HG03565 (cell line): ENCODE results near the gene PLEKHA1.
A peak's percentile ranks its signal among the peaks of the same experiment; 100 is the strongest.

ENCODE experiments used
- ATAC-seq: cut with Tn5 transposase; IDR thresholded peaks from one replicate; pipeline ENCODE4 v1.9.1; 2021; ENCODE audit warnings: mild to moderate bottlenecking, moderate library complexity; ENCODE audit not compliant: unreplicated experiment

PLEKHA1 gene

DNA sequence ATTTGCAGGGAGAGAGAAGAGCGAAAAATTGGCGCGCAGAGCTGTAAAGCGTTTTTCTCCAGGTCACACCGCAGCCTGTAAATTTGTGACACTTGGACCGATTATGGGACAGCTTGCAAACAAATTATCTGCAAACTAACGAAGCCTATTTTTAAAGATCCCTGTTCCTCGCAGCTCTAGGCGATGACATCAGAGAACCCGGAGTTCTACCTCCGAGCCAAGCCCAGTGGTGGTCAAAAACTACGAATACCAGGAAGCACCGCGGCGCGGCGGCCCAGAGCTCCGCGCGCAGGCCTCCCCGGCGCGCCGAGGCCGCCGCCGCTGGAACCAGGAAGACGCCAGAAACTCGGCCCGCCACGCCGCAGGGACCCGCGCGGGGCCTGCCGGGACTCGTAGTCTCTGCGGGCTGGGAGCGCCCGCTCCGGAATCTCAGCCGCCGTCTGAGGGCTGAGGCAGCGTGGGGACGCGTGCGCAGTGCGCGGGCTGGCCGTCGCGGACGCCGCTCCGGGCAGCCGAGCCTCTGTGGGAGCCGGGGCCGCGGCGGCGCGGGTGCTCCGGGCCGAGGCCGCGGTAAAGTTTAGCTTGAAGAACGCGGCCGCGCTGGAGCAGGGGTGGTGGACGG lies at the start of gene PLEKHA1:
TSS of gene PLEKHA1 (plus strand) at position 472 of the 622 bp plus-strand sequence. CDS start 18,493 bp downstream, outside the sequence.
- ATAC-seq, result peak; percentile 88

- ATAC-seq, result no peak
Measured at GRCh38 chr10:122325235-122325634, 49.3 kb upstream of the PLEKHA1 start.

- ATAC-seq, result no peak
Measured at GRCh38 chr10:122326385-122326784, 48.1 kb upstream of the PLEKHA1 start.

GRCh38 chr10:122326806-122327205 lies 47.7 kb upstream of the PLEKHA1 start:
- ATAC-seq, result no peak

DNA sequence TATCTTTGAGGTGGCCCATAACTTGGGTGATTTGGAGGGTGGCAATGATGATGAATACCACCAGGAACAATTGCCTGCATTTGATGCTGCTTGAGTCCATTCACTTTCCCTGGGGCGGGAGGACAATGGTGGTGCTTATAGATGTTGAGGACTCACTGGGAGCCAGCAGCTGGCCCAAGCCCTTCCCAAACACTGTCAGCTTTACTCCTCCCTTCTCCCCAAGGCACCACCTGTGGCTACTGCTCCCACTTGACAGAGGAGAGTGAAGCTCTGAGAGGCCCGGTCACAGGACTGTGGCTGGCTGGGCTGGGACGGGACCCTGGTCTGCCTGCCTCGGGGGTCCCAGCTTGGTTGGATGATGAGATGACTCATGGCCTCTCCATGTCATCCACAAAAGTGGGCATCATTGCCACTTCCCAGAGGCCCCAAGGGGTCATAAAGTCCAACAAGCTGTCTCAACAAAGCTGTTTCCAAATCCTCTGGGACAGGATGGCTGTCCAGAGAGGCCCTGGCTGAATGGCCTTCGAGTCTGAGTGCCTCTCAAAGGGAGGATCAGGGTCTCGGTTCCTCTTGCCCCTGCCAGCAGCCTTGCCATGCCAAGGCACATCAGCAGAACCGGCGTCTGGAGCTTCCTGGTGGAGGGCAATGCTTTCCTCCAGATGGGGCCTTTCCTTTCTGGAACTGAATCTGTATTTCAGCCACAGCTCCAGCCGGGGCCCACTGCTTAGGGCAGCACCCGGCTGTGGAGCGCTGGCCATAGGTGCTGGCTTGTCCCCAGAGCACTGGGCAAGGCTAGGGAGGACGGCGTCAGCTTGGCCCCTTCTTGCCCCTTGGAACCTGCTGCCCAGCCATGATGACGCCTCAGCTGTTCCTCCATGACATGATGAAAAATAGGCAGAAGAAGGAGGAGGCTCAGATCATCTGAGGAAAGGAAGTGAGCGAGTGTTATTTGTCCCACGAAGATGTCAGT lies 47.0 kb upstream of the PLEKHA1 start:
- no peak for ATAC-seq

- no peak for ATAC-seq
Measured at GRCh38 chr10:122328676-122329075, 45.8 kb upstream of the PLEKHA1 start.

- no peak for ATAC-seq
Measured at GRCh38 chr10:122329416-122329815, 45.1 kb upstream of the PLEKHA1 start.

GRCh38 chr10:122331100-122331499 lies 43.4 kb upstream of the PLEKHA1 start:
- no peak for ATAC-seq

GRCh38 chr10:122331615-122332446 lies 42.7 kb upstream of the PLEKHA1 start:
- ATAC-seq, result no peak

GRCh38 chr10:122333037-122333436 lies 41.5 kb upstream of the PLEKHA1 start:
- ATAC-seq, result no peak

DNA sequence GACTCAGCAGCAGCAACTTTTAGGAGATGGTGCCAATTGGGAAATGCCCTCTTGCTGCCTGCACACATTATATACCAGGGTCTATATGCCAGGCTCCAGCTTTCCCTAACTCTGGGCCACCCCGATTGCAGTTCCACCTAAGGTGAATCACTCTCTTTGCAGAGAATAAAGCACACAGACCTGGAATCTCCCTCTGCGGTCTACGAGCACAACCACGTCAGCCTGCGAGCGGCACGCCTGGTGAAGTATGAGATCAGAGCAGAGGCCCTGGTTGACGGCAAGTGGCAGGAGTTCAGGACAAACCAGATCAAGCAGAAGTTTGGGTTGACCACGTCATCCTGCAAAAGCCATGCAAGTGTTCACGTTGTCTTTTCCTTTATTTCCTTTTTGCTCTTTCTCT lies 38.2 kb upstream of the PLEKHA1 start:
- no peak for ATAC-seq

- ATAC-seq, result no peak
Measured at GRCh38 chr10:122336961-122337360, 37.5 kb upstream of the PLEKHA1 start.

GRCh38 chr10:122338609-122339441 lies 35.7 kb upstream of the PLEKHA1 start:
- no peak for ATAC-seq

- no peak for ATAC-seq
Measured at GRCh38 chr10:122341141-122341810, 33.2 kb upstream of the PLEKHA1 start.

DNA sequence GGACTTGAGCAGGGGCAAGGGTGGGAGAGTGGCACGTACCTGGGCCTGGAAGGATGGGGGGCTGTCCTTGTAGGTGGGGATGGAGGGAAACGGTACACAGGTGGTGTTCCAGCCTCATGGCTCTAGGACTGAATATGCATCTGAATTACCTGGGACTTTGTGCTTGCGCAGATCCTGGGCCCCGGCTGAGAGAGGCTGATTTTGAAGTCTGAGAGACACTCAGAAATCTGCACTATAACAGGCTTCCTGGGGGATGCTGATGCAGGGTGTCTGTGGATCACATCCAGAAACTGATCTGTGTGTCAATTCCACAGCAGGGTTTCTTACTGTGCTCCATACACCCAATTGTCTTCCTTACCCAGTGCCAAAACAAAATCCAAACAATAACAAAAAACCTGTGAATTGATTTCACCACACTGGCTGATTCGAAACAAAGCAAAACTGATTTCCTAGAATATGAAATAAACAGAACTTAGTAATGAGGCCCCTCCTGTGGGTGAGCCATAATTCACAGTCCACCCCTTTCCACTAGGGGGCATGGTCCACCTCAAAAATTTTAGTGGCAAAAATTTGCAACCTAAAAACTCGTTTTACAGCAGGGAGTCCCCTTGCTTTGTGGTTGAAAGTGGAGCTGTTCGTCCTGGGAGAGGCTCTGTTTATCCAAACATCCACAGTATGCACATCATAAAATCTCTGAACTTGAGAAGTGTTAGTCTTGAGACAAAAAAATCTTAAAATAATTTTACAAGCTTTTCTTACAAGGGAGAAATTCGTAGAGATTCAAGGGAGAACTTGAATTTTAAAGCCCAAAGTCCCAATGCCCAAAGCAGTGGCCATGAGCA lies 32.0 kb upstream of the PLEKHA1 start:
- no peak for ATAC-seq

DNA sequence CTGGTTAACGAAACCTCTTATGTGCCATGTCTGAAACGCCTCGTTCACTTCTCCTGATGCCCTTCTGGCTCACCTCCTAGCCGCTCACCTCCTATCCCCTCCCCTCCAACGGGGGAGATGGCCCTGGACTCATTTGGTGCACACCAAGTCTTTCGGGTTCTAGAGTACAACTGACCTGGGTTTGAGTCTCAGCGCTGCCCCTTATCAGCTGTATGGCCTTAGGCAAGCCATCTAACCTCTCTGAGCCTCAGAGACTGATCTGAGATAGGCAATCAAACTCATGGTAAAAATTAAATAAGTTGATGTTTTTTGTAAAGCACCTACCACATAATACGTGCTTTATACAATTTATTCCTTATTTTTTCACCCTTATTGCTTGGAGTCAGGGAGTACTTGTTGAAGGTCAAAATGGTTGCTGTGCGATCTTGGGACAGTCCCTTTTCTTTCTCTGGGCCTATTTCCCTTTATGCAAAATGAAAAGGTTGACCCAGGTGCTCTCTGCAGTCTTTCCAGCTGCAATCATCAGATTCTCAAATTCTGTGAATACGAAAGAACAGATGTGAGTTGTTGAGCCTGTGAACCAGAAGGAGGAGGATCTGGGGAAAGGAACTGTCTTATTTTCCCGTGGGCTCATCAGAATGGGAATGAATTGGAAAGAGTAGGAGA lies 31.2 kb upstream of the PLEKHA1 start:
- no peak for ATAC-seq

DNA sequence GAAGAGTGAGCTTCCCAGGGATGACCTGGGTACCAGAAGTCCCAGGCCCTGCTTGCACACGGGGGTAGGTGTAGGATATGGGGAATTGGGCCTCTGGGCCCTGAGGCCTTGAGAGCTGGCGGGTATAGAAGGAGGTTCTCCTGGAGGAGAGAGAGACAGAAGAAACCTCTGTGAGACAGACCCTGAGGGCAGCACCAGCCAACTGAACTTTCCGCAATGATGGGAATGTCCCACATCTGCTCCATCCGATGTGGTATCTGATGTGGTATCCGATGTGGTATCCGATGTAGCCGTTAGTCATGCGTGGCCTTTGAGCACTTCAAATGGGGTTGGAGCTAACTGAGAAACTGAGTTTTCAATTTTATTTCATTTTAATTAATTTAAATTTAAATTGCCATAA lies 30.6 kb upstream of the PLEKHA1 start:
- ATAC-seq, result no peak

DNA sequence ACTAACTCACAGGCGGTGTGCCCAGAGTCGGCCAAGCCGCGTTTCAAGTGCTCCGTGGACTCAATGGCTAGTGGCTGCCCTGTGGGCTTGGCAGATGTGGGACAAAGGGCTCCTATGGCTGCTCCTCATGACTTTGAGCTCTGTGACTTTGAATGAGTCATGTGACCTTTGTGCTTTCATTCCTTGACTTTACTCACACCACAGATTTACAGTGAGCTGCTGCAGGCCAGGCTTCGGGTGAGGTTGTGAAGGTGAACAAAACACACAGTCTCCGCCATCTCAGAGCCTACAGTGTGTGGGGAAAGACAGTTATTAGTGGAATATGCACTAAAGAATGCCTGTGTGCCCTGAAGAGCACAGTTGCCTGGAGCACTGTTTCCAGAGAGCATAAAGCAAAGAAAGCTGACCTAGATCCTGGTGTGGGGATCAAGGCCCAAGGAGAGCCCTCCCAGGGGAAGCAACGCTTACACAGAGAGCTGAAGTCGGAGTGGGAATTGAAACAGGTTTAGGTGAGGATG lies 29.7 kb upstream of the PLEKHA1 start:
- no peak for ATAC-seq
